Cardiac septum (tissue), 1 donor: ENCODE data around the gene CA9. TPM values are rescaled to one million over a fixed set of nuclear protein-coding genes. Genes with fewer than 3 reads are reported as not detected.
"Not testable (repeated sequence)": the region's sequence is repeated elsewhere in the genome, so short reads cannot be mapped to it uniquely, and the experiment has no call there.

ENCODE experiments used
- DNase-seq: peaks from one replicate; pipeline ENCODE4 v3.0.0-alpha.2; 2020; ENCODE audit warnings: low spot score
- intact Hi-C: fragments of 100-400 bp; cut with DNase I; formaldehyde crosslinking; loops from one replicate; pipeline ENCODE4 v1.14.0; 2022
- long read RNA-seq: library from polyadenylated mRNA; unstranded; transcript quantifications from one replicate; pipeline ENCODE4 v2.0.0, GENCODE V29; 2021
- total RNA-seq: library from RNA; stranded (reverse); fragmentation: NEBNext Ultra II Directional; extraction: Animal tissue kit (Norgen Biotek cat#: 25700); gene quantifications from one replicate; pipeline ENCODE4 v1.2.1, GENCODE V29; 2021
- donor health status: DM: no; HTN: no; CAD: no.

CA9 gene
- 0.48 TPM for total RNA-seq
- long read RNA-seq = 0 reads

GRCh38 chr9:35673132-35674024 is at the start of gene CA9:
Gene CA9, plus strand, starts transcription at chr9:35673928. Its CDS starts 32 bp downstream, at chr9:35673960.
- intact Hi-C loops = no loop called here
- DNase-seq = no peak

- intact Hi-C loops = no loop called here
- DNase-seq = no peak
These were observed 46.2 kb upstream of the CA9 start for GRCh38 chr9:35627575-35627974.

- intact Hi-C loops = no loop called here
- peak; percentile 20 for DNase-seq
These were observed 45.2 kb upstream of the CA9 start for GRCh38 chr9:35628389-35628991.

GRCh38 chr9:35629597-35629996 is 44.1 kb upstream of the CA9 start:
- intact Hi-C loops = no loop called here
- no peak for DNase-seq

GRCh38 chr9:35635730-35636129 is 38.0 kb upstream of the CA9 start:
- DNase-seq = no peak
- intact Hi-C loops = no loop called here

- no peak for DNase-seq
- intact Hi-C loops = no loop called here
These were observed 37.4 kb upstream of the CA9 start for GRCh38 chr9:35636135-35636876.

GRCh38 chr9:35636877-35637246 is 36.9 kb upstream of the CA9 start:
- not testable (repeated sequence) for DNase-seq

GRCh38 chr9:35637427-35637955 is 36.2 kb upstream of the CA9 start:
- DNase-seq, intact Hi-C loops: not testable (repeated sequence)

More at GRCh38 chr9:35636877-35637246, 36.9 kb upstream of the CA9 start:
- intact Hi-C loops = not testable (repeated sequence)

GRCh38 chr9:35638751-35639150 is 35.0 kb upstream of the CA9 start:
- not testable (repeated sequence) for DNase-seq

GRCh38 chr9:35639225-35639624 is 34.5 kb upstream of the CA9 start:
- intact Hi-C loops, DNase-seq: not testable (repeated sequence)

More at GRCh38 chr9:35638751-35639150, 35.0 kb upstream of the CA9 start:
- intact Hi-C loops = not testable (repeated sequence)

GRCh38 chr9:35639631-35640030 is 34.1 kb upstream of the CA9 start:
- intact Hi-C loops = no loop called here

GRCh38 chr9:35640431-35640830 is 33.3 kb upstream of the CA9 start:
- DNase-seq, intact Hi-C loops: not testable (repeated sequence)

More at GRCh38 chr9:35639631-35640030, 34.1 kb upstream of the CA9 start:
- no peak for DNase-seq

- DNase-seq, intact Hi-C loops: not testable (repeated sequence)
These were observed 32.2 kb upstream of the CA9 start for GRCh38 chr9:35641478-35641877.

- DNase-seq = no peak
- intact Hi-C loops = no loop called here
These were observed 30.7 kb upstream of the CA9 start for GRCh38 chr9:35643046-35643445.

- intact Hi-C loops = loop anchor here (5.0 kb wide), 1 partner anchor 38 kb away; the partner anchor contains the start of gene TESK1
- DNase-seq = not testable (repeated sequence)
These were observed 28.0 kb upstream of the CA9 start for GRCh38 chr9:35645736-35646135.

GRCh38 chr9:35646153-35646532 is 27.6 kb upstream of the CA9 start:
- DNase-seq = no peak
- intact Hi-C loops = loop anchor here (5.0 kb wide), 1 partner anchor 39 kb away; the partner anchor contains the start of gene TESK1

GRCh38 chr9:35646533-35647265 is 27.0 kb upstream of the CA9 start:
- peak; percentile 96 for DNase-seq
- intact Hi-C loops = loop anchor here (5.0 kb wide), 1 partner anchor 39 kb away; the partner anchor contains the start of gene TESK1

GRCh38 chr9:35649431-35650340 is 24.0 kb upstream of the CA9 start:
- intact Hi-C loops = loop anchor here (5.0 kb wide), 1 partner anchor 42 kb away; the partner anchor contains the start of gene TESK1
- no peak for DNase-seq
